HG02763 (cell line): Measurements from ENCODE around the gene EPB42.
"Not testable (repeated sequence)": the region's sequence is repeated elsewhere in the genome, so short reads cannot be mapped to it uniquely, and the experiment has no call there.

Experiments
- ATAC-seq: cut with Tn5 transposase; IDR thresholded peaks from one replicate; pipeline ENCODE4 v1.9.1; 2021; ENCODE audit warnings: mild to moderate bottlenecking, moderate library complexity; ENCODE audit not compliant: unreplicated experiment

EPB42 gene

GRCh38 chr15:43242616-43243015 lies 21.8 kb upstream of the EPB42 start:
- no peak for ATAC-seq

- no peak for ATAC-seq
These were observed 20.3 kb upstream of the EPB42 start for GRCh38 chr15:43241100-43241499.

- ATAC-seq: no peak
These were observed 19.1 kb upstream of the EPB42 start for GRCh38 chr15:43239732-43240491.

GRCh38 chr15:43238671-43239131 lies 17.9 kb upstream of the EPB42 start:
- no peak for ATAC-seq

GRCh38 chr15:43237842-43238470 lies 17.1 kb upstream of the EPB42 start:
- ATAC-seq: no peak

- ATAC-seq: no peak
These were observed 14.7 kb upstream of the EPB42 start for GRCh38 chr15:43235536-43235935.

- ATAC-seq: no peak
These were observed 11.6 kb upstream of the EPB42 start for GRCh38 chr15:43232289-43232874.

- no peak for ATAC-seq
These were observed 9.9 kb upstream of the EPB42 start for GRCh38 chr15:43230640-43231115.

DNA sequence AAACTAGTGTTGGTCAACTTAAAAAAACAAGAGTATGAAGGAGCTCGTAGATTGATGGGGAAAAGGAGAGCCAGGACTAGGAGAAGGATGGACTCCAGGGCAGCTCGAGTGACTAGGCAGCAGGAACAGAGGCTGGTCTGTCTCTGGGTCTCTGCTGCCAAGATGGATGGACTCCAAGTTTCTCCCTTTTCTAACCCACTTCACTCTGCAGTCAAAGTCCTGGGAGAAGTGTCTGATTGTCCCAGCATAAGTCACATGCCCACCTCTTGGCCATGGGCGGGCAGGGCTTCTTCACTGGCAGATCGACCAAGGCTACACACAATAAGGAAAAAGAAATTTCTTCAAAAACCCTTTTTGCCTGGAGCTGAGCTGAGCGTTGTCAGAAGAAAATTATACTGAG lies 9.2 kb upstream of the EPB42 start:
- ATAC-seq: no peak

DNA sequence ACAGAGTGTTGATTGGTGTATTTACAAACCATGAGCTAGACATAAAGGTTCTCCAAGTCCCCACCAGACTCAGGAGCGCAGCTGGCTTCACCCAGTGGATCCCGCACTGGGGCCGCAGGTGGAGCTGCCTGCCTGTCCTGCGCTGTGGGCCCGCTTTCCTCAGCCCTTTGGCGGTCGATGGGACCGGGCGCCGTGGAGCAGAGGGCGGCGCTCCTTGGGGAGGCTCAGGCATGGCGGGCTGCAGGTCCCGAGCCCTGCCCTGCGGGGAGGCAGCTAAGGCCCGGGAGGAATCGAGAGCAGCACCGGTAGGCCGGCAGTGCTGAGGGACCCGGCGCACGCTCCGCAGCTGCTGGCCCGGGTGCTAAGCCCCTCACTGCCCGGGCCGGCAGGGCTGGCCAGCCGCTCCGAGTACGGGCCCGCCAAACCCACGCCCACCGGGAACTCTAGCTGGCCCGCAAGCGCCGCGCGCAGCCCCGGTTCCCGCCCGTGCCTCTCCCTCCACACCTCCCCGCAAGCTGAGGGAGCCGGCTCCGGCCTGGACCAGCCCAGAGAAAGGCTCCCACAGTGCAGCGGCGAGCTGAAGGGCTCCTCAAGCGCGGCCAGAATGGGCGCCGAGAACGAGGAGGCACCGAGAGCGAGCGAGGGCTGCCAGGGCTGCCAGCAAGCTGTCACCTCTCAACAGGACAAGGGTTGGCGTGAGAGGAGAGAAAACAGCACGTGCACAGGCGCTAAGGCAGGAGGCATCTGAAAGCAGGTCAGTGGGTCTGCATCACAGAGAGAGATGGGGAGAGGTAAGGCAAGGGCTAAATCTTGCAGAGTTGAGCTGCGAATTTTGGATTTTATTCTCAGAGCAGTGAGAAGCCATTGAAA lies 5.9 kb upstream of the EPB42 start:
- ATAC-seq: no peak

- not testable (repeated sequence) for ATAC-seq
These were observed 5.1 kb upstream of the EPB42 start for GRCh38 chr15:43225950-43226255.

DNA sequence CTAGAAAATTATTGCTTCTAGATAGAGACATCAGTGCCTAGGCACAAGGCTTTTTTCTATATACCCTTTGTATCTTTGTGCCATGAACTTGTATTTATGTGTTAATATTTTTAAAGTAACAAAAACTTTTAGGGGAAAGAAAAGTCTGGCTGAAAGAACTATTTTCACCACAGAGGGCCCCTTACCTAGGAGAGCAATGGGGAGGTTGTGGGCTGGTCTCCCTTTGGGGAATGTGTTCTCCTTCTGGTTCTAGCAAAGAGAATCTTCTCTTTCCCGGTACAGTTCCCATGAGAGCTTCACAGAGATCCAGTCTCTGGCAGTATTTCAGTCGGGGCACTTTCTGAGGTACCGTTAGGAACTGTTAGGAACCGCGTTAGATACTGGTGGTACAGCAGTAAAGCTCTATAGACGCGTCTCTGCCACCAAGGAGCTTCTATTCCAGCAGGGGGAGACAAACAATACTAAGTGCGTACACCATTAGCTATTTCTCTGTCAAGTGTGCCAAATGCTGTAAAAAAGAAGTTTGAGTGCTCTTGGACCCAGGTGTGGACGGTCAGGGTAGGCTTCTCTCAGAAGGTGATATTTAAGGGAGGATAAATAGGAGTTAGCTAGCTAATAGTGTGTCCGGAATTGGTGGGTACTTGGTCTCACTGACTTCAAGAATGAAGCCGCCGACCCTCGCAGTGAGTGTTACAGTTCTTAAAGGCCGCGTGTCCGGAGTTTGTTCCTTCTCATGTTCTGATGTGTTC lies 4.6 kb upstream of the EPB42 start:
- no peak for ATAC-seq

GRCh38 chr15:43221422-43221821 lies 604 bp upstream of the EPB42 start:
- ATAC-seq: no peak

DNA sequence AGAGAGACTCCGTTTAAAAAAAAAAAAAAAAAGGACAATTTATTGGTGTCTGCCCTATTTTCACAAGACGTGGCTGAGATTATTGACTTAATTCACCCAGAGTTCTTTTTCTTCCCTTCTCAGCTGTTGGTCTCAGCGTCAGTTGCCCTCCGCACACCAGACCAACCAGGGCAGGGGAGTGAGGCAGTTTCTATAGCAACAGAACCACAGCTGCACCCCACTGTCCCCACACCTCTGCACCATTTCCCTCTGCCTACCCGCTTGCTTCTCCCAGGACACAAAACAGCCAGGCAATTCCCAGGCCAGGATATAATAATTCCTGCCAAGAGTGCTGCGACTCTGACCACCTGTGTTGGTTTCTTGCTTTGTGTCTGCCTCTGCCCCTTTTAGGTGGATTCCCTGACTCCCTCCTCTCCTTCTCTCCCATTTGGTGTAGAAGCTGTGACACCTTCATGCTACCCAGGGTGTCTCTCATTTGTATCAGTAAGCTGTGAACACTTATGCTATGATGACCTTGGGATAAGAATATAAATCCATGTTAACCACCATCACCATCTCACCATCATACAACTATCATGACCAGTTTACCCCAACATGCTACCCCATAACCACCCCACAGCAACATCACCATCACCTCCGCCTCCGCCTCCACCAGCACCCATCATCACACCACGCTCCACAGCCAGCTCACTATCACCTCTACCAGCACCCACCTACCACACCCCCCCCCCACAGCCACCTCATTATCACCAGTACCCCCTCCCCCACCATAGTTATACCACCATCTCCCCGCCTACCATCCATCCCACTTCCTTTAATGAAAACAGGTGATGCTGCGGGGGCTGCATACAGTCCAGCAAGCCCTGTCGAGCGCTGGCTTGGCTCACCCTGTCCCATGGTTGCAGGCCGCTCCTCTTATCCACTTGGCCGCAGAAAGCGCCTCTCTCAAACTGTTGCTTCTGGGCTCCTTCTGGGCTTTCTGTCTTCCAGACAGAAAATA lies 589 bp downstream of the EPB42 start:
- ATAC-seq: no peak

- ATAC-seq: no peak
These were observed 1.7 kb downstream of the EPB42 start for GRCh38 chr15:43218908-43219706.

GRCh38 chr15:43215961-43216360 lies 4.9 kb downstream of the EPB42 start:
- no peak for ATAC-seq

- ATAC-seq: no peak
These were observed 6.1 kb downstream of the EPB42 start for GRCh38 chr15:43214592-43215295.

GRCh38 chr15:43214169-43214568 lies 6.6 kb downstream of the EPB42 start:
- ATAC-seq: no peak
